Hippocampal formation (tissue), 2 donors: ENCODE results near the gene SMCO2.
A peak's percentile ranks its signal among the peaks of the same experiment; 100 is the strongest.

ENCODE experiments used
- DNase-seq, 2 donors: peaks; one replicate each; lab custom pipeline; 2025; lab: John Stamatoyannopoulos, UW

The SMCO2 gene

DNA sequence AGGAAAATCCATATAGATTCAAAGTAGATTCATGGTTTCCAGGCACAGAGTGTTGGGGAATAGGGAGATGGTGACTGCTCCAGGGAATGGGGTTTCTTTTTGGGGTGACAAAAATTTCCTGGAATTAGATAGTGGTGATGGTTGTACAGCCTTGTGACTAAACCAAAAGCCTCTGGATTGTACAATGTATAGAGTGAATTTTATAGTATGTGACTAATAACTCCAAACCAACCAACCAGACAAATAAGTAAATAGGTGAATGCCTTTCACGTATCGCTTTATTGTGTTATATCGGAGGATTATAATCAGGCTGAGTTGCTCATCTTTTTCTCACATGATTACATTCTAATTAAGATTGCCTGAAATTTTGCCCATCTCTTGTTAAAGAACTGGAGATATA, 52.8 kb downstream of the SMCO2 start:
- no peak for DNase-seq

DNA sequence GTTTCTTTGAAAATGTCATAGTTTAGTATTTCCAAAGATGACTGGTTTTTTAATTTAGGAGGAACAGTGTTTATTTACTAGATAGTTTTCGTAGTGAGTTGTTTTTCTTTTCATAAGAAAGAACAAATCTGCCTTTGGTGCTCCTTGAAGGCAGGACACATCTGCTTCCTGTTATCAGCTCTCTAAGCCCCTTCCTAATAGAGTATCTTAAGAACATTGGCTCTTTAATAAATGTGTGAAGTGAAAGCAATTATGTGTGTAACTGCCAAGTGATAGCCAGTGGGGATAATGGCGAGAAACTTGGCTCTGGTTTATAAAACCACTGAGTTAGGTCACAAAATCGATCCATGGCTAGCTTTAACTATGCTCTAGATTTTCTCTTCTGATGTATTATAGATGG, 54.0 kb downstream of the SMCO2 start:
- no peak for DNase-seq

GRCh38 chr12:27502021-27502435, 55.5 kb downstream of the SMCO2 start:
- no peak for DNase-seq

DNA sequence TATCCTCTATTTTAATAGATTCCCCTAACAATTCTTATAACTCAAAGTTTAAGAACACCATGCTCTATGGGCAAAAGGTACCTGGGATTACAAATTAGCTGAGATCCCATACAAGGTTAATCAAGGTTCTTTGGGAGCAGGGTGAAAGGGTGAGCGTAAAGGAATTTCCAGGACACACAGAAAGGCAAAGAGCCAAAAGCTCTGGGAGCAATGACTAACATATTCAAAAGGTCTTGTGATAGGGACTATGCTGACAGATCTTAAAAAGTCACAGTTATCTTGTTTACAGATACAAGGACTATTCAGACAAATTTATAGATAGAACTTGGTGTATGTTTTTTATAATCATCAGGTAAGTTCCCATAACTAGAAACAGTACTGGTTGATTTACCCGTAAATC, 58.0 kb downstream of the SMCO2 start:
- DNase-seq, result no peak

DNA sequence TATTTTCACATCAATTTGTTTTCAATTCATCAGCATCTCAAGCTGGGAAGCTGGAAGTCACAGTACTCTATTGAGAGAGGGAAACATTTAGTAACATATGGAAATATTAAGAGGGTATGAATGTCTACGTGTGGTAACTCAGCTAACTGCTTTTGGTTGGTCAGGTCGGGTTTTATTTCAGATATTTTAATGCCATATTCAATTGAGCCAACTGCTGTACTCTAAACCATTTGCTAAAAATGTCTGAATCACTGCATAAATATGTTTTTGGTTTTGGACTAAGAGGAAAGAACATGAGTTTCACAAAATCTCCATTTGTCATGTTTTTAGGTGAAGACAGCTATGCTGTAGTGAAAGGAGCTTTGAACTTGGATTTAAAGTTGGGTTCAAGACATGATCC, 58.6 kb downstream of the SMCO2 start:
- no peak for DNase-seq

DNA sequence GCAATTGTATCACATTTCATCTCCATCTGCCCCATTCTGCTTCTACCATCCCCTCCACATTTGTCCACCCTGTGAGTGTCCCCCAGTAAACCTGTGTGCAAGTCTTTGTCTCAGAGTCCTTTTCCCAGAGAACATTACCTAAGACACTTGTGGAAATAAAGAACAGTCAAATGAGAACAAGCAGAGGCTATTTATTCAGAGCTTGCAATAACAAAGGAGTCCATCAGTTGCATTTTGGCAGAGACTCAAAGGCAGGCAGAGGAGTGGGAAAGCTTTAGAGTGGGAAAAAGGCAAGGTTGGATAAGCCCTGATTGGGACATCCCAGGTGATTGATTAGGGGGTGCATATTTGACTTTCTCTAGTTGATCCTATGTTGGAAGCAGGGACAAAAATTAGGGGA, 59.2 kb downstream of the SMCO2 start:
- DNase-seq, result no peak

- DNase-seq, result no peak
Observed at GRCh38 chr12:27506645-27507189, 60.2 kb downstream of the SMCO2 start.

DNA sequence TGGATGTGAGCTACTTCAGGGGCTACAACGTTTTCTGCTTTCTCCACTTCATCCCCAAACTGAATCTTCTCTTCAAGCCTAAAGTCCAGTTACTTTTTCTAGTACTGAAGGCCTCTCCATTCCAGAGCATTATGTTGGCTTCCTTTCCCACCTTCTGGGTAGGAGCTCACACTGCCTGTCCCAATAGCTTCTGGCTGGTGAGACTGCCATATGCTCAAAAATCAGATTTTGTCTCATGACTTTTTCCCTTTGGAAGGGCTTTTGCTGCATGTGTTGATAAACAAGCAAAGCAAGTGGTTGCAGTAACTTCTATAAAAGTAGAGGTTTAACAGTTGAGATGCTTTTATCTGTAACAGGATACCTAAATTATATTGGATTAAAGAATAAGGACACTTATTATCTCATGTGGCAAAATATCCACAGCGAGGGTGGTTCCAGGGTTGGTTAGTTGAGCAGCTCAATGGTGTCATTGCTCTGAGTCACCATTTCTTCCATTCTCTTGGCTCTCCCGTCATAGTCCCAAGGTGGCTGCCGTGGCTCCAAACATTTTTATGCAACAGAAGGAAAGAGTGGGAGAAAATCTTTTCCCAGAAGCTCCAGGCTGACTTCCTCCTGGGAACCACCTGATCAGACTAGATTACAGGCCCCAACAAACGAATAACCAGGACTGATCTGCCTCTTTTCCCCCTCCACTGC, 62.3 kb downstream of the SMCO2 start:
- peak in 1 of 2 donors; percentile 49 for DNase-seq

GRCh38 chr12:27511031-27511722, 64.6 kb downstream of the SMCO2 start:
- peak in 1 of 2 donors; percentile 59 for DNase-seq

DNA sequence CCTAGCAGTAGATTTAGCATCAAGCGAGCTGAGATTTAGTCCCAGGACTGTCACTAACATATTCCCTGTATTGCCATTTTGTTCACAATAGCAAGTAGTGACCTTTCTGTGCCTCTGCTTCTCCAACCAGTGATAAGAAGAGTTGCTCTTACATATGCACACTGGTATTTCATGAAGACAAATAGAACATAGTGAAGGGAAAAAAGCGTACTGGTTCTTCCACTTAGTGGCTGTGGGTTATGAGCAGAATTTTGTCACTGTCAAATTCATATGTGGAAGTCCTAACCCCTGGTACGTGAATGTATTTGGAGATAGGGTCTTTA, 65.1 kb downstream of the SMCO2 start:
- no peak for DNase-seq

DNA sequence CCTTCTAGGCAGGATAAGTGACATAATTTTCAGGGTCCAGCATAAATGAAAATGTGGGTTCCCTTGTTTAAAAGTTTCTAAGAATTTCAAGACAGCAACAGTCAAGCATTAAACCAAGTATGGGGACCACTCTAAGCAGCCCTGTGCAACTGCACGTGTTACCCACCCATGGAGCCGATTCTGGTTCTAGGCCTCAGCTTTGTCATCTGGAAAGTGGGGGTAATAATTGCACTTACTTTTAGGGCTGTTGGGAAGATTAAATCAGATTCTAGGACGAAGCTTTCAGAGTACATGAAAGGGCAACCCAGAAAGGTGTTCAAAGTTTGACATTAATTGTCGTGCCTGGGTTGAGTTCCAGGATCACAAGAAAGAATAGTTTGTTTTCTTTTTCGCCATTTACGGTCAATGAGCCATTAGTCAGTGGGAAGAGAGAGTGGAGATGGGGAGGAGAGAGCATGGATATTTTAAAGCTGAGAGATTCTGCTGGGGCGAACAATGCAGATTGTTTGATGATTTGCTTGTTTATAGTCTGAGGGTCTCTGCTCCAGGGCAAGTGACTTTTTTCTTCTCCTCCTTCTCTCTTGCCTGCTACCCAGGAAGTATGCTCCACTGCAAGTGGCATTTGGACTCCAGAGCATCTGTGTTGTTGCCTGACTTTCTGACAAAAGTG, 66.8 kb downstream of the SMCO2 start:
- no peak for DNase-seq

DNA sequence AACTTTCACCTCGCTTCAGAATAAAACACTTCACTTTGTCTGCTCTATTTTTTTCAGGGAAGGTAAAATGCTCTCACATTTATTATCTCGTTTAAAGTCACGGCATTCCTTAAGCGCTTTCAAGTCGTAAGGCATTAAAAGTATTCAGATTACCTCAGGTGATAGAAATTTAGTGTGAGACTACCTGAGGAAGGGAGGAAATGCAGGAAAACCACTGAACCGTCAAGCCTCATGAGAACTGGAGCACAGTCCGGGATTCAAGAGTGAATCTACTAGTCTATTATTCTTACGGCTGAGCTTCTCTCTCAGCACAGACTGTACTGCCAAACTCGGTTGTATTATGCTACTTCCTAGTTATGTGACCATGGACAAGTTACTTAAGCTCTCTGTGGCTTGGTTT, 69.1 kb downstream of the SMCO2 start:
- no peak for DNase-seq

DNA sequence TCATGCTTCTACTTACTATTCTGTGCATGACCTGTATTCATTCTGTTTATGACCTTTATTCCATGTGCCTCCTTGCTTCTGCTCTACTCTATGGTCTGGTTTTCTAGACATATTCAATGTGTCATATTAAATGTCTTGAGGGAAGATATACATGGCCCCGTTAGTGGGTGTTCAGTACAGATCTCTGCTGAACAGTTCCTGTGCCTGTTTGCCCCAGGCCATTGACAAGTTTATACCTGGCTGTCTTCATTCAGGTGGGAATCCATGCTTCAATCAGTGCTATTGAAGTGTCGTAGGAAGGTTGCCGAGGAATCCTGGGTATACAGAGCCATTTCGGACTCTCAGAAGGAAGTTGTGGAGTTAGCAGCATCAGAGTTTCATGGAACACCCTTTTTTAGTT, 70.1 kb downstream of the SMCO2 start:
- no peak for DNase-seq

DNA sequence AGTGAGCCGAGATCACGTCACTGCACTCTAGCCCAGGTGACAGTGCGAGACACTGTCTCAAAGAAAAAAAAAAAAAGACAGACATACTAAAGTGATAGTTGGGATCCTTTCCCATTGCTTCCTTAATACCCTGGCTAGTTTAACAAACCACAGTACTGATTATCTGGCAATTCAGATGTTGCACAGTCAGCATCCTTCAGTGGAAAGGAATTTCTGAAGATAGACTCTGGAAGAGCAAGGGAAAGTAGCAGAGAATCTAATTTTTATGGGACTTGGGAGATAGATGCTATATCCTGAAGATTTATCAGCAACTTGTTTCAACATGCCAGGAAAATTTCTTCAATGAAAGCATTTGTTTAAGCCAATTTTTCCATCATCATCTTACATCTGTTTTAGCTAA, 71.0 kb downstream of the SMCO2 start:
- no peak for DNase-seq

DNA sequence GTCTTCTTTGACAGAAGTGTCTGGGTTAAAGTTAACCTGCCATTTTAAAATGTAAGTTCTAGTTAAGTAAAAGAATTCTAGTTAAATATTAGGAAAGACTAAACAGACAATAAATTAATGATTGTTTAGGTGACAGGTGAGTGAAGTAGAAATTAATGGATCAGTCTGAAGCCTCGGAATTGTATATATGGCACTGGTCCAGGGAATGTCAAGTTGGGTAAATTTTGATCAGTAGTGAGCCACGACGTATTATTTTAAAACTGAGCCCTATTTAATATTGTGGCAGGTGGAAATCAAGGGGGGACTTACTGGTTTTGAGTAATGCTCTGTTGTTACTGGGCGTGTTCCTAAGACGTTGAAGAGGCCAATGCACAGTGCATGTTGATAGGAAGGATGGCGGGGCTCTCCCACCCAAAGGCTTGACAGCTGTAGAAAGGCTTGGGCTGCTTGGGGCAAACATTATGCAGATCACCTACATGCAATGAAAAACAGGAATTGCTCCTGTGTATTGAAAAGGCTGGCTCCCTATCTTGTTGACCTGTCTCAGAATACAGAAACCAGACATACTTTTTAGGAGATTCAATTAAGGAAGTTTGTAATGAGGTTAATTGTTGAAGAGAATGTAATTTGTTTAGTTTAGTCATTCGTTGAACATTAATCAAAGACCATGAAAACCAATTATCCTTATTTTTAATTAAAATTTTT, 71.6 kb downstream of the SMCO2 start:
- no peak for DNase-seq

GRCh38 chr12:27521066-27521465, 74.5 kb downstream of the SMCO2 start:
- no peak for DNase-seq

- no peak for DNase-seq
Observed at GRCh38 chr12:27521981-27522380, 75.4 kb downstream of the SMCO2 start.

GRCh38 chr12:27523305-27523641, 76.7 kb downstream of the SMCO2 start:
- no peak for DNase-seq

DNA sequence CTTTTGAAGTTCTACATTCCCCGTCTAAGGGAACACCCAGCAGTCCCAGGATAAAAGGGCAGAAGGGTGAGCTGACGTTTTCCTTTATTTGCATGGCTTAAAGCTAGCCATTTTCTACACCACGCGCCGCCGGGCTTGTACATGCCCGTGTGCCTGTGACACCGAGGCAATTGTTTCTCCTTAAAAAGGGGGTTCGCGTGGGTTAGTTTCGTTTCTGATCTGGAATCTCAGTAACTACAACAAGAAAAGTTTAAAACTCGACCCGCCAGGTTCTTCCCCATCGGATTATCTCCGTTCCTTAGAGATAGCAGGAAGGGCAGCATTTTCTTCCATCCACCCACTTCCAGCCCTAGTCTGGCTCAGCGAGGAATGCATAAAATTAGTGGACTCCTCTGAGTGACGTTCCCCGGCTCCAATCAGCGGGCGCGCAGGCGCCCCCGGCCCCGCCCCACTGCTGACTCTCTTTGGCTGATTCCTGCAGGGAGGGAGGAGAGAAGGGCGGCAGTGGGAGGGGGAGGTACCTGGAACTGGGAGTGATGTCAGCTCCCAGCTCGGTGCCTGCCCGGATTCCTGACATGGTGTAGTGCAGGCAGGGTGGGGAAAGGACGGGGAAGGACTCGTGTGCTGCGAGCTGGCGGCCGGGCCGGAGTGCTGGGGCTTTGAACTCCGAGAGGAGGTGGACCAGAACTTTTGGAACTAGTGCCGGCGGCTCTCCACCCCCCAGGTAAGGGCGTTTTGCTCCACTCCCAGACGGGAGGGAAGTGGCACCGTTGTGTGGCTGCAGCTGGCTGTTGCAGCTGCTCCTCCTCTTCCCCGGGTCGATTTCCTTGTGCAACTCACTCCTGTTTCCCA, 77.3 kb downstream of the SMCO2 start, which contains the start of gene PPFIBP1:
Gene PPFIBP1, plus strand, starts transcription at position 565 of the 852 bp plus-strand sequence. CDS start 109,191 bp downstream, outside the sequence.
- peak; percentile 95 to 97 for DNase-seq

GRCh38 chr12:27524494-27524835, 77.9 kb downstream of the SMCO2 start:
- no peak for DNase-seq
